HL-60 (cell line): Measurements from ENCODE around the gene PHTF1.

Experiments used
- POLR2AphosphoS5 ChIP-seq: IDR thresholded peaks from 2 replicates; pipeline ENCODE4 v1.6.1; 2012; ENCODE audit warnings: low read depth
- SPI1 ChIP-seq: IDR thresholded peaks from 2 replicates; pipeline ENCODE4 v1.6.1; 2012; ENCODE audit warnings: low read depth, mild to moderate bottlenecking, borderline replicate concordance
- TF ChIP-seq, protein P1 (sequence below): IDR thresholded peaks from one replicate; pipeline ENCODE4 v1.5.1; 2011; ENCODE audit warnings: low read length, control low read depth, inconsistent platforms; ENCODE audit not compliant: insufficient read depth
- TF ChIP-seq, protein P2 (sequence below): IDR thresholded peaks from 2 replicates; pipeline ENCODE4 v1.6.1; 2012; ENCODE audit warnings: low read depth; ENCODE audit not compliant: insufficient replicate concordance

GRCh38 chr1:113694910-113695309, 64.4 kb downstream of the PHTF1 start:
- TF ChIP-seq, protein P1, sequence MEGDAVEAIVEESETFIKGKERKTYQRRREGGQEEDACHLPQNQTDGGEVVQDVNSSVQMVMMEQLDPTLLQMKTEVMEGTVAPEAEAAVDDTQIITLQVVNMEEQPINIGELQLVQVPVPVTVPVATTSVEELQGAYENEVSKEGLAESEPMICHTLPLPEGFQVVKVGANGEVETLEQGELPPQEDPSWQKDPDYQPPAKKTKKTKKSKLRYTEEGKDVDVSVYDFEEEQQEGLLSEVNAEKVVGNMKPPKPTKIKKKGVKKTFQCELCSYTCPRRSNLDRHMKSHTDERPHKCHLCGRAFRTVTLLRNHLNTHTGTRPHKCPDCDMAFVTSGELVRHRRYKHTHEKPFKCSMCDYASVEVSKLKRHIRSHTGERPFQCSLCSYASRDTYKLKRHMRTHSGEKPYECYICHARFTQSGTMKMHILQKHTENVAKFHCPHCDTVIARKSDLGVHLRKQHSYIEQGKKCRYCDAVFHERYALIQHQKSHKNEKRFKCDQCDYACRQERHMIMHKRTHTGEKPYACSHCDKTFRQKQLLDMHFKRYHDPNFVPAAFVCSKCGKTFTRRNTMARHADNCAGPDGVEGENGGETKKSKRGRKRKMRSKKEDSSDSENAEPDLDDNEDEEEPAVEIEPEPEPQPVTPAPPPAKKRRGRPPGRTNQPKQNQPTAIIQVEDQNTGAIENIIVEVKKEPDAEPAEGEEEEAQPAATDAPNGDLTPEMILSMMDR, result no peak
- TF ChIP-seq POLR2AphosphoS5 (no peak), SPI1 (no peak)
- TF ChIP-seq, protein P2, sequence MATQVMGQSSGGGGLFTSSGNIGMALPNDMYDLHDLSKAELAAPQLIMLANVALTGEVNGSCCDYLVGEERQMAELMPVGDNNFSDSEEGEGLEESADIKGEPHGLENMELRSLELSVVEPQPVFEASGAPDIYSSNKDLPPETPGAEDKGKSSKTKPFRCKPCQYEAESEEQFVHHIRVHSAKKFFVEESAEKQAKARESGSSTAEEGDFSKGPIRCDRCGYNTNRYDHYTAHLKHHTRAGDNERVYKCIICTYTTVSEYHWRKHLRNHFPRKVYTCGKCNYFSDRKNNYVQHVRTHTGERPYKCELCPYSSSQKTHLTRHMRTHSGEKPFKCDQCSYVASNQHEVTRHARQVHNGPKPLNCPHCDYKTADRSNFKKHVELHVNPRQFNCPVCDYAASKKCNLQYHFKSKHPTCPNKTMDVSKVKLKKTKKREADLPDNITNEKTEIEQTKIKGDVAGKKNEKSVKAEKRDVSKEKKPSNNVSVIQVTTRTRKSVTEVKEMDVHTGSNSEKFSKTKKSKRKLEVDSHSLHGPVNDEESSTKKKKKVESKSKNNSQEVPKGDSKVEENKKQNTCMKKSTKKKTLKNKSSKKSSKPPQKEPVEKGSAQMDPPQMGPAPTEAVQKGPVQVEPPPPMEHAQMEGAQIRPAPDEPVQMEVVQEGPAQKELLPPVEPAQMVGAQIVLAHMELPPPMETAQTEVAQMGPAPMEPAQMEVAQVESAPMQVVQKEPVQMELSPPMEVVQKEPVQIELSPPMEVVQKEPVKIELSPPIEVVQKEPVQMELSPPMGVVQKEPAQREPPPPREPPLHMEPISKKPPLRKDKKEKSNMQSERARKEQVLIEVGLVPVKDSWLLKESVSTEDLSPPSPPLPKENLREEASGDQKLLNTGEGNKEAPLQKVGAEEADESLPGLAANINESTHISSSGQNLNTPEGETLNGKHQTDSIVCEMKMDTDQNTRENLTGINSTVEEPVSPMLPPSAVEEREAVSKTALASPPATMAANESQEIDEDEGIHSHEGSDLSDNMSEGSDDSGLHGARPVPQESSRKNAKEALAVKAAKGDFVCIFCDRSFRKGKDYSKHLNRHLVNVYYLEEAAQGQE, result no peak
